Measurements from ENCODE around the gene PSMD5.

GRCh38 chr9:120775859-120776258, 66.9 kb downstream of the PSMD5 start:
- TF ChIP-seq CTCF (conservative IDR thresholded peaks at IDR 0.05) = no peak
- TF ChIP-seq EZH2 (IDR thresholded peaks at IDR 0.05; ENCODE audit: low read depth) = no peak

All from PC-9 (cell line).